Esophagus muscularis mucosa (tissue), 4 donors: ENCODE data around the gene NUDT4. TPM values are rescaled to one million over a fixed set of nuclear protein-coding genes. Genes with fewer than 3 reads are reported as not detected.

Experiments used
- DNase-seq: peaks from one replicate; pipeline ENCODE4 v3.0.0-alpha.2; 2017; ENCODE audit errors: extremely low spot score
- H3K27ac ChIP-seq, 4 donors: fragments of 200-600 bp; sonication (generic); replicated peaks in 1 of 4; 1 replicate in 3 of 4; 2 replicates in 1 of 4; pipeline ENCODE4 v1.5.1; 2016 to 2019; ENCODE audit warnings: mild to moderate bottlenecking in 1 of 4
- H3K27me3 ChIP-seq, 4 donors: fragments of 200-600 bp; sonication (generic); one replicate each; pipeline versions ENCODE4 v1.5.1 to v1.6.0; 2016 to 2019
- H3K36me3 ChIP-seq, 4 donors: fragments of 200-600 bp; sonication (generic); one replicate each; pipeline ENCODE4 v1.5.1; 2016 to 2019
- H3K4me1 ChIP-seq, 4 donors: fragments of 200-600 bp; sonication (generic); one replicate each; pipeline ENCODE4 v1.5.1; 2016 to 2019
- H3K4me3 ChIP-seq, 4 donors: fragments of 200-600 bp; sonication (generic); 1 replicate in 2 of 4; 2 replicates in 2 of 4; pipeline ENCODE4 v1.5.1; 2016 to 2019; ENCODE audit warnings: mild to moderate bottlenecking in 4 of 4, moderate library complexity in 1 of 4
- H3K9me3 ChIP-seq, 4 donors: fragments of 200-600 bp; sonication (generic); 1 replicate in 3 of 4; 2 replicates in 1 of 4; pipeline ENCODE4 v1.5.1; 2016 to 2019
- EP300 ChIP-seq: sonication (generic); formaldehyde crosslinking; IDR thresholded peaks from one replicate; pipeline ENCODE4 v1.6.1; 2017; ENCODE audit warnings: antibody characterized with exemption
- POLR2A ChIP-seq: fragments of 450-650 bp; IDR thresholded peaks from one replicate; pipeline ENCODE4 v1.6.1; 2017; ENCODE audit warnings: antibody characterized with exemption, moderate library complexity, mild to moderate bottlenecking, low read depth
- POLR2AphosphoS5 ChIP-seq, 2 donors: sonication (generic); formaldehyde crosslinking; IDR thresholded peaks; one replicate each; pipeline ENCODE4 v1.6.1; 2017; ENCODE audit warnings: antibody characterized with exemption in 2 of 2
- WGBS: methylation state at CpG from one replicate; pipeline ENCODE4 v1.1.5; 2018; 5-methylcytosine and 5-hydroxymethylcytosine counted together
- intact Hi-C: fragments of 100-400 bp; cut with DNase I; formaldehyde crosslinking; loops from one replicate; pipeline ENCODE4 v1.15.1; 2023
- total RNA-seq, 4 donors: library from RNA; depleted of rRNA; stranded (reverse); fragments of >200 nt; gene quantifications; one replicate each; pipeline versions ENCODE4 v1.1.0 to v1.2.1, GENCODE V29; 2016
- TF ChIP-seq, protein P1 (sequence below), 3 experiments: fragments of 200-600 bp in 2 of 3; fragments of 450-650 bp in 1 of 3; sonication (generic) in 2 of 3; IDR thresholded peaks; one replicate each; pipeline ENCODE4 v1.5.1; 2017 to 2019; ENCODE audit warnings: antibody characterized with exemption in 3 of 3, mild to moderate bottlenecking in 2 of 3, moderate library complexity in 1 of 3

NUDT4 gene
- total RNA-seq, 4 donors from 2014 or later: 93.0 to 238 (median 112) TPM

DNA sequence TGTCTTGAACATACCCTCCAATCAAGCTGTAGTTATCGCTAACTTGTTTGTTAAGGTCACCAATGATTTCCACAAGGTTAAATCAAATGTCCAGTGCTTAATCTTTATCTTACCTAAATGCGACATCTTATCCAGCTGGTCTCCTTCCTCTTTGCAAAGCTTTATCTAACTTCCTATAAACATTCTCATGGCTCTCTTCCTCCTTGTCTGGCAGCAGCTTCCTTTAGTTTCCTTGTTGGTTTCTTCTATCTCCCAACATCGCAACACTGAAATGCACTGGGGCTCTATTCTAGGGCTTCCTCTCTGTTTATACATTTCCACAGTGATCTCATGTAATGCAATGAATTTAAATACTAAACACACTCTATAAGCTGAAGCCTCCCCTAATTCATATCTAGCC lies 35.3 kb downstream of the NUDT4 start:
- WGBS: 79% methylated on average over 3 of the region's 3 CpGs
- peaks cover 18 to 72% (median 63%) of the 10 kb centered on the region in 4 donors for H3K4me1 ChIP-seq
- H3K36me3 ChIP-seq: peaks cover 0 to 16% (median 8%) of the 10 kb centered on the region in 4 donors
- no peak overlapping the region for H3K4me3 ChIP-seq
- intact Hi-C loops: loop anchor here (10.0 kb wide), 1 partner anchor 628 kb away; no protein-coding TSS in a partner anchor
- TF ChIP-seq, protein P1, sequence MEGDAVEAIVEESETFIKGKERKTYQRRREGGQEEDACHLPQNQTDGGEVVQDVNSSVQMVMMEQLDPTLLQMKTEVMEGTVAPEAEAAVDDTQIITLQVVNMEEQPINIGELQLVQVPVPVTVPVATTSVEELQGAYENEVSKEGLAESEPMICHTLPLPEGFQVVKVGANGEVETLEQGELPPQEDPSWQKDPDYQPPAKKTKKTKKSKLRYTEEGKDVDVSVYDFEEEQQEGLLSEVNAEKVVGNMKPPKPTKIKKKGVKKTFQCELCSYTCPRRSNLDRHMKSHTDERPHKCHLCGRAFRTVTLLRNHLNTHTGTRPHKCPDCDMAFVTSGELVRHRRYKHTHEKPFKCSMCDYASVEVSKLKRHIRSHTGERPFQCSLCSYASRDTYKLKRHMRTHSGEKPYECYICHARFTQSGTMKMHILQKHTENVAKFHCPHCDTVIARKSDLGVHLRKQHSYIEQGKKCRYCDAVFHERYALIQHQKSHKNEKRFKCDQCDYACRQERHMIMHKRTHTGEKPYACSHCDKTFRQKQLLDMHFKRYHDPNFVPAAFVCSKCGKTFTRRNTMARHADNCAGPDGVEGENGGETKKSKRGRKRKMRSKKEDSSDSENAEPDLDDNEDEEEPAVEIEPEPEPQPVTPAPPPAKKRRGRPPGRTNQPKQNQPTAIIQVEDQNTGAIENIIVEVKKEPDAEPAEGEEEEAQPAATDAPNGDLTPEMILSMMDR (IDR thresholded peaks at IDR 0.05): no peak
- TF ChIP-seq EP300 (no peak), POLR2A (no peak), POLR2AphosphoS5 (IDR thresholded peaks at IDR 0.05) (no peak)
- DNase-seq: no peak
- H3K27me3 ChIP-seq: no peaks in the 10 kb centered on the region
- no peaks in the 10 kb centered on the region for H3K9me3 ChIP-seq
- H3K27ac ChIP-seq: no peak overlapping the region

DNA sequence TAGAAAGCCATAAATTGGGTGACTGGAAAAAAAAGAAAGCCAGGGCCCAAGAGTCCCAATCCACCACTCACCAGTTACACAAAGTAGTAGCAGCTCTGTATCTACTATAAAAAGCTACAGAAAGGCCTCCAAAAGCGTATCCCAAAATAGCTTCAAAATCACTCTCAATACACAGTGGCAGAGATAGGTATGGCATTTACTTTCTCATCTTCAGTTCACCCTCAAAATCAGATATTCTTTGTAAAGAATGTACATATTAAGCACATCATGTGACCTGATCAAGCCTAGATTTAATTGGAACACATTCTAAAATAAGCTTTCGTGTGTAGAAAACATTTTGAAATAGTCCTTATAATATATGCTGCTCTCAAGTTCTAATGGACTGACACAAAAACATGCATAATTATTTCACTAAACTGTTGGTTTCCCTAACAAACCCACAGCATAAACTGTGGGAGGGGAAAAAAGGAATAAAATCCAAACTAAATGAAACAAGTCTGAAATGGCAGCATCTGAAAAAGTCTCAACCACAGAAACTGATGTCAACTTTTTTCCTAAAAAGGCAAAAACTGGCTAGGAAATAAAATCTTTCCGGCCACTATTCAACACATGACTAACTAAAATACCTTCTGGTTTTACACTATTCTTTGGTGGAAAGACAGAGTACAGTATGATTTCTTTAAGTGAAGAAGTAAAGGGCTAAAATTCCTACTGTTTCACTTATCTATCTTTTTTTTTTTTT lies 38.2 kb downstream of the NUDT4 start:
- Histone ChIP-seq H3K36me3 (peaks cover 0 to under 1% (median 0%) of the 10 kb centered on the region in 4 donors), H3K4me3 (no peak overlapping the region), H3K27me3 (no peaks in the 10 kb centered on the region), H3K9me3 (no peaks in the 10 kb centered on the region), H3K4me1 (peaks cover 15 to 62% (median 56%) of the 10 kb centered on the region in 4 donors), H3K27ac (peak overlapping the region; percentile 24 to 51 (median 42))
- WGBS: 39% methylated on average over 3 of the region's 3 CpGs
- TF ChIP-seq POLR2A: no peak
- TF ChIP-seq EP300: no peak
- TF ChIP-seq POLR2AphosphoS5 (IDR thresholded peaks at IDR 0.05): no peak
- TF ChIP-seq, protein P1 (IDR thresholded peaks at IDR 0.05): peak in 1 of 3 experiments; percentile 22
- DNase-seq: no peak
- intact Hi-C loops: loop anchor here (10.0 kb wide), 1 partner anchor 631 kb away; no protein-coding TSS in a partner anchor

DNA sequence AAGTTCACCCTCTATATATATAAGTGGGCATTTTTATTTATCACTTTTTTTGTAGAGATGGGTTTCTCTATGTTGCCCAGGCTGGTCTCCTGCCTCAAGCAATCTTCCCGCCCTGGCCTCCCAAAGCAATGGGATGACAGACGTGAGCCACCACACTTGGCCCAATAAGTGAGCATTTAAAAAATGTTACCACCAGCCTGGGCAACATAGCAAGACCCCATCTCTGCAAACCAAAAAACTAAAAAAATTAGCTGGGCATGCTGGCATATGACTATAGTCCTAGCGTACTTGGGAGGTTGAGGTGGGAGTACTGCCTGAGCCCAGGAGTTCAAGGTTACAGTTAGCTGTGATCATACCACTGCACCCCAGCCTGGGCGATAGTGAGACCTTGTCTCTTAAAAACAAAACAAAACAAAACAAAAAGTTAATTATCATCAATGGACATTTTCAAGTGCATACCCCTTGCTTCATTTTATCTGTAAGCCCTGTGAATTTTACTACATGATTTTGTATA lies 40.3 kb downstream of the NUDT4 start:
- Histone ChIP-seq H3K27me3 (no peaks in the 10 kb centered on the region), H3K4me3 (no peak overlapping the region), H3K4me1 (peaks cover 30 to 61% (median 58%) of the 10 kb centered on the region in 4 donors), H3K36me3 (no peaks in the 10 kb centered on the region), H3K27ac (no peak overlapping the region), H3K9me3 (no peaks in the 10 kb centered on the region)
- WGBS: 96% methylated on average over 4 of the region's 4 CpGs
- DNase-seq: no peak
- intact Hi-C loops: loop anchor here (2.0 to 10.0 kb wide), 2 partner anchors 431 to 633 kb away; no protein-coding TSS in a partner anchor
- TF ChIP-seq POLR2AphosphoS5 (IDR thresholded peaks at IDR 0.05): no peak

DNA sequence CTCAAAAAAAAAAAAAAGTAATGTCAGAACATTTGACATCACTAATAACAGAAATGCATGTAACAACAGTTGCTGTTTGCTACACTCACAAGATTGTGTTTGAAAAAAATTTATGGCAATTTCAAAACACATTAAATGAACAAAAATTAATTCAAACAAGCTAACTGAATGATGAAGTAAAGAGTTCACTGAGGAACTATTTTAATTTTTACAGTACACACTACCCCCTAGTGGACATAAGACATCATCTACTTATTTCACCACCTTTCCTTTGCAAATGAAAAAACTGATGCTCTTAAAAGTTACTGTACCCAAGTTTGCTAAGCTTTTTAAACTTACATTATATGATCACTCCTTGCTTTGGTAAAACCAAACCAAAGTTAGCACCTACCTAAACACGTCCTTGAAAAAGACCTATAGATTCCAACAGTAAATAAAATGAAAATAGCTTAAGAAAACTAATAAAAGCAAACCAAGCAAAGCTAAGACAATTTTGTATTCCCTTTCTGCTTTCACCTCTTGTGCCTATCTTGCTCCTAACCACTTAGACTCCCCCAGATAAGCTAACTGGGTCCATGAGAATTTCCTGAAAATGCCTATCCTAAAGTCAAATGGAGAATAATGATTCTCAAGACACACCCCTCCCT lies 41.8 kb downstream of the NUDT4 start:
- H3K36me3 ChIP-seq: no peaks in the 10 kb centered on the region
- H3K4me1 ChIP-seq: peaks cover 38 to 65% (median 59%) of the 10 kb centered on the region in 4 donors
- WGBS: 29% methylated on average over 1 of the region's 1 CpG
- H3K4me3 ChIP-seq: peak overlapping the region in 1 of 4 donors; percentile 24
- no peak for DNase-seq
- TF ChIP-seq EP300: no peak
- TF ChIP-seq, protein P1 (IDR thresholded peaks at IDR 0.05): peak; percentile 60 to 74 (median 70)
- no peaks in the 10 kb centered on the region for H3K9me3 ChIP-seq
- no peak overlapping the region for H3K27ac ChIP-seq
- intact Hi-C loops: loop anchor here (2.0 to 10.0 kb wide), 2 partner anchors 433 to 635 kb away; no protein-coding TSS in a partner anchor
- no peaks in the 10 kb centered on the region for H3K27me3 ChIP-seq

DNA sequence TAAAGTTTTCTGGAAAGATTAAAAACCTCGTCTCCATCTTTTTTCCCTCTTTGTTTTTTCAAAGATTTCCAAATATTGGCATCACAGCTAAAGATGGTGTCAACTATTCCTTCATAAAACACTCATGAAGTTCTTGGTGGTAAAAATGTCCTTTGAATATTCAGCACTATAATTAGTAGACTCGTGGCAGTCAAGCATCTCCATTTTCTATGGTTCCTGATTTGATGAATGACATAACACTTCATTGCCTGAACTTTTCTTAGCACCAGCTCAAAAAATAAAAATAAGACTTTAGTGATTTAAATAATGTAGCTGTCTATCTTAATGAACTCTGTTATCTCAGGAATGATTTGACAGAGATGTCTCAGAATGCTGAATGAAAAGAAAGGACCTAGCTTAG lies 44.3 kb downstream of the NUDT4 start:
- Histone ChIP-seq H3K4me1 (peaks cover 42 to 70% (median 63%) of the 10 kb centered on the region in 4 donors), H3K36me3 (no peaks in the 10 kb centered on the region), H3K27ac (no peak overlapping the region), H3K4me3 (no peak overlapping the region), H3K9me3 (no peaks in the 10 kb centered on the region), H3K27me3 (no peaks in the 10 kb centered on the region)
- intact Hi-C loops: no loop called here
- no peak for TF ChIP-seq POLR2A
- TF ChIP-seq EP300: no peak
- TF ChIP-seq POLR2AphosphoS5 (IDR thresholded peaks at IDR 0.05): no peak
- TF ChIP-seq, protein P1 (IDR thresholded peaks at IDR 0.05): no peak
- DNase-seq: no peak
- WGBS: 60% methylated on average over 2 of the region's 2 CpGs
